Neural cell (in vitro differentiated cells): ENCODE data around the gene CDRT15.
"Not testable (repeated sequence)": the region's sequence is repeated elsewhere in the genome, so short reads cannot be mapped to it uniquely, and the experiment has no call there.

Experiments
- CTCF ChIP-seq: fragments of 450-650 bp; IDR thresholded peaks from 2 replicates; pipeline ENCODE4 v1.5.1; 2014; ENCODE audit warnings: antibody characterized with exemption, mild to moderate bottlenecking, moderate library complexity; ENCODE audit not compliant: poor library complexity, severe bottlenecking
- EZH2 ChIP-seq: fragments of 200-600, 300-800 bp; shearing (Covaris generic), sonication (generic); IDR thresholded peaks from 2 replicates; pipeline ENCODE4 v1.6.1; 2014; ENCODE audit warnings: antibody characterized with exemption, low read length, borderline replicate concordance, mild to moderate bottlenecking; ENCODE audit not compliant: insufficient read depth, poor library complexity, severe bottlenecking
- POLR2AphosphoS5 ChIP-seq: IDR thresholded peaks from 2 replicates; pipeline ENCODE4 v1.6.1; 2012
- RAD21 ChIP-seq: fragments of 450-650 bp; conservative IDR thresholded peaks from 2 replicates; pipeline ENCODE4 v1.6.1; 2014; ENCODE audit warnings: antibody characterized with exemption, mild to moderate bottlenecking, moderate library complexity
- REST ChIP-seq: IDR thresholded peaks from 2 replicates; pipeline ENCODE4 v1.6.1; 2012; ENCODE audit warnings: borderline replicate concordance
- SMC3 ChIP-seq: fragments of 450-650 bp; conservative IDR thresholded peaks from 2 replicates; pipeline ENCODE4 v1.6.1; 2014; ENCODE audit warnings: antibody characterized with exemption, mild to moderate bottlenecking, moderate library complexity; ENCODE audit not compliant: poor library complexity
- TAF1 ChIP-seq: IDR thresholded peaks from 2 replicates; pipeline ENCODE4 v1.6.1; 2012; ENCODE audit warnings: low read depth

- not testable (repeated sequence) for TF ChIP-seq TAF1, CTCF, REST, RAD21, SMC3, POLR2AphosphoS5, EZH2
Measured at GRCh38 chr17:14191469-14191868, 45.2 kb downstream of the CDRT15 start.
